Body of pancreas (tissue), 4 donors: Measurements from ENCODE around the gene PDIK1L. TPM values are rescaled to one million over a fixed set of nuclear protein-coding genes. Genes with fewer than 3 reads are reported as not detected.

Source experiments
- ATAC-seq: fragments of 150-250 bp; one replicate; pipeline ENCODE4 v1.9.1; 2016
- DNase-seq, 4 donors: peaks; one replicate each; pipeline ENCODE4 v3.0.0-alpha.2; 2019
- H3K27ac ChIP-seq, 4 donors: fragments of 200-600 bp; sonication (generic); 1 replicate in 3 of 4; 2 replicates in 1 of 4; pipeline versions ENCODE4 v1.5.1 to v1.6.1; 2016 to 2019; ENCODE audit warnings: mild to moderate bottlenecking in 1 of 4, mixed read lengths in 1 of 4, moderate library complexity in 1 of 4
- H3K27me3 ChIP-seq, 2 donors: fragments of 200-600 bp; sonication (generic); one replicate each; pipeline ENCODE4 v1.6.0; 2016; ENCODE audit warnings: mild to moderate bottlenecking in 1 of 2
- H3K36me3 ChIP-seq, 2 donors: fragments of 200-600 bp; sonication (generic); replicated peaks in 1 of 2; 2 replicates each; pipeline ENCODE4 v1.5.1; 2016; ENCODE audit warnings: low read depth in 2 of 2; ENCODE audit not compliant: insufficient read depth in 1 of 2
- H3K4me1 ChIP-seq: fragments of 200-600 bp; sonication (generic); one replicate; pipeline ENCODE4 v1.6.0; 2016
- H3K4me3 ChIP-seq, 2 donors: fragments of 200-600 bp; sonication (generic); 1 replicate in 1 of 2; 2 replicates in 1 of 2; pipeline ENCODE4 v1.5.1; 2016 to 2019
- H3K9me3 ChIP-seq, 3 donors: fragments of 200-600 bp; sonication (generic); 1 replicate in 2 of 3; 2 replicates in 1 of 3; pipeline ENCODE4 v1.5.1; 2016
- CTCF ChIP-seq, 7 experiments: fragments of 450-650 bp in 4 of 7; fragments of 200-600 bp in 3 of 7; sonication (generic) in 3 of 7; IDR thresholded peaks; one replicate each; pipeline ENCODE4 v1.5.1; 2016 to 2019; ENCODE audit warnings: antibody characterized with exemption in 7 of 7
- POLR2A ChIP-seq, 3 donors: fragments of 450-650 bp; IDR thresholded peaks; one replicate each; pipeline ENCODE4 v1.6.1; 2016; ENCODE audit warnings: antibody characterized with exemption in 3 of 3, mild to moderate bottlenecking in 2 of 3
- WGBS, 2 donors: methylation state at CpG; one replicate each; pipeline ENCODE4 v1.1.5; 2017; 5-methylcytosine and 5-hydroxymethylcytosine counted together
- intact Hi-C: fragments of 100-400 bp; cut with DNase I; formaldehyde crosslinking; loops from one replicate; pipeline ENCODE4 v1.15.1; 2023
- total RNA-seq, 2 donors: library from RNA; depleted of rRNA; stranded (reverse); fragments of >200 nt; gene quantifications; one replicate each; pipeline ENCODE4 v1.1.0, GENCODE V29; 2016

The PDIK1L gene
- total RNA-seq, 2 donors from 2014 or later = 5.6 to 7.8 TPM

DNA sequence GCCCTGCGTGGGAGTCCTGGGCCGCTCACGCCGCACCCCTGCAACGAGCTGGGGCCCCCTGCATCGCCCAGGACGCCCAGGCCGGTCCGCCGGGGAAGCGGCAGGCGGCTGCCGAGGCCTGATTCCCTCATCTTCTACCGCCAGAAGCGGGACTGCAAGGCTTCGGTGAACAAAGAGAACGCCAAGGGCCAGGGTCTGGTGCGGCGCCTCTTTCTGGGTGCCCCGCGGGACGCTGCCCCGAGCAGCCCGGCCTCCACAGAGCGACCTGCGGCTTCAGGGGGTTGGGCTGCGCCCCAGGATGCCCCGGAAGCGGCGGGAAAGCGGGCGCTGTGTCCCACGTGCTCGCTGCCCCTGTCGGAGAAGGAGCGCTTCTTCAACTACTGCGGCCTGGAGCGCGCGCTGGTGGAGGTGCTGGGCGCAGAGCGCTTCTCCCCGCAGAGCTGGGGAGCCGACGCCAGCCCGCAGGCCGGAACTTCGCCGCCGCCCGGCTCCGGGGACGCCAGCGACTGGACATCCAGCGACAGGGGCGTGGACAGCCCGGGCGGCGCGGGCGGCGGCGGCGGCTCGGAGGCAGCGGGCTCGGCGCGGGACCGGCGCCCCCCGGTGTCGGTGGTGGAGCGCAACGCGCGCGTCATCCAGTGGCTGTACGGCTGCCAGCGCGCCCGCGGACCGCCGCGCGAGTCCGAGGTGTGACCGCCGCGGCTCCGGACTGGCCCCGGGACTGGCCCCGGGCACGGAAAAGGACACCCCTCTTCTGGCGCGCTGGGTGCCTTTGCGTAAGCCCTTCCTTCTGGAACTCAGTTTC is 50.0 kb downstream of the PDIK1L start:
- intact Hi-C loops = loop anchor here (5.0 kb wide), 1 partner anchor 59 kb away; no protein-coding TSS in a partner anchor
- peak; percentile 75 for ATAC-seq

DNA sequence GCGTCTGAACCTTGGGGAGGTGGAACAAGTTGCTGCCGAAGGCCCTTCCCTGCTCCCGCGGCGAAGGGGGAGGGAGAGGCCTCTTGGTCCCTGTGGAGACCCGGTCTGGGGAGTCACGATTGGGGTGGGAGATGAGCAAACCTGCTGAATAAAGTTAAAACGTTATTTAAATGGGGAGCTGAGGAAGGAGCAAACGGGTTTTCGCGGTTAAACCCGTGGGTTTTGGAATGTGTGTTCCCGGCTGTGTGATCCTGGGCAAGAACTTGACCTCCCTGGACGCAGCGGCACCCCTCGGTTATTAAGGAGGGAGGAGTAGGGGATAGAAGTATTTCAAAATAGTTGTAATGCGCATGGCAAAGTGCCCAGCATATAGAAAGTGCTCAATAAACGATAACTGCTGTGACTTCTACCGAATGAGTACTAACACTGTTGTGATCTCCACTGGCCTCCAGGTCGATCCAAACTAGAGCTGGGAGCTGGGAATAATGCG is 50.6 kb downstream of the PDIK1L start:
- ATAC-seq (no peak), DNase-seq (no peak)
- no peak for TF ChIP-seq POLR2A (IDR thresholded peaks at IDR 0.05)
- no peak for TF ChIP-seq CTCF (IDR thresholded peaks at IDR 0.05)
- no peaks in the 10 kb centered on the region for H3K27me3 ChIP-seq
- H3K9me3 ChIP-seq = no peaks in the 10 kb centered on the region
- no peak overlapping the region for H3K4me3 ChIP-seq
- H3K27ac ChIP-seq = peak overlapping the region in 3 of 4 donors; percentile 29 to 54 (median 50)
- intact Hi-C loops = loop anchor here (5.0 kb wide), 1 partner anchor 60 kb away; no protein-coding TSS in a partner anchor
- WGBS, 2 donors = 23 to 24% methylated on average over 21 of the region's 21 CpGs
- no peaks in the 10 kb centered on the region for H3K36me3 ChIP-seq
- H3K4me1 ChIP-seq = peaks cover 27% of the 10 kb centered on the region

More for the DNA sequence above, 50.0 kb downstream of the PDIK1L start:
- H3K27me3 ChIP-seq = peaks cover 0 to 4% of the 10 kb centered on the region in 2 donors
- TF ChIP-seq CTCF (IDR thresholded peaks at IDR 0.05) = peak in 5 of 7 experiments; percentile 6 to 53 (median 28)
- TF ChIP-seq POLR2A (IDR thresholded peaks at IDR 0.05) = peak; percentile 33 to 65 (median 58)
- no peak overlapping the region for H3K4me3 ChIP-seq
- H3K36me3 ChIP-seq = no peaks in the 10 kb centered on the region
- peak; percentile 64 to 77 (median 66) for DNase-seq
- peaks cover 27% of the 10 kb centered on the region for H3K4me1 ChIP-seq
- H3K27ac ChIP-seq = peak overlapping the region in 3 of 4 donors; percentile 29 to 54 (median 50)
- WGBS, 2 donors = 0 to 3% methylated on average over 5 to 46 of the region's 98 CpGs
- H3K9me3 ChIP-seq = no peaks in the 10 kb centered on the region

GRCh38 chr1:26163684-26164035 is 52.0 kb downstream of the PDIK1L start:
- intact Hi-C loops = loop anchor here (5.0 kb wide), 1 partner anchor 61 kb away; no protein-coding TSS in a partner anchor
- no peak for ATAC-seq
- TF ChIP-seq POLR2A (IDR thresholded peaks at IDR 0.05) = no peak
- no peak for TF ChIP-seq CTCF (IDR thresholded peaks at IDR 0.05)
- H3K27ac ChIP-seq = no peak overlapping the region
- no peaks in the 10 kb centered on the region for H3K27me3 ChIP-seq
- H3K4me3 ChIP-seq = no peak overlapping the region
- H3K9me3 ChIP-seq = no peaks in the 10 kb centered on the region
- peaks cover 27% of the 10 kb centered on the region for H3K4me1 ChIP-seq
- WGBS, 2 donors = 49 to 55% methylated on average over 9 of the region's 9 CpGs
- no peak for DNase-seq
- no peaks in the 10 kb centered on the region for H3K36me3 ChIP-seq

DNA sequence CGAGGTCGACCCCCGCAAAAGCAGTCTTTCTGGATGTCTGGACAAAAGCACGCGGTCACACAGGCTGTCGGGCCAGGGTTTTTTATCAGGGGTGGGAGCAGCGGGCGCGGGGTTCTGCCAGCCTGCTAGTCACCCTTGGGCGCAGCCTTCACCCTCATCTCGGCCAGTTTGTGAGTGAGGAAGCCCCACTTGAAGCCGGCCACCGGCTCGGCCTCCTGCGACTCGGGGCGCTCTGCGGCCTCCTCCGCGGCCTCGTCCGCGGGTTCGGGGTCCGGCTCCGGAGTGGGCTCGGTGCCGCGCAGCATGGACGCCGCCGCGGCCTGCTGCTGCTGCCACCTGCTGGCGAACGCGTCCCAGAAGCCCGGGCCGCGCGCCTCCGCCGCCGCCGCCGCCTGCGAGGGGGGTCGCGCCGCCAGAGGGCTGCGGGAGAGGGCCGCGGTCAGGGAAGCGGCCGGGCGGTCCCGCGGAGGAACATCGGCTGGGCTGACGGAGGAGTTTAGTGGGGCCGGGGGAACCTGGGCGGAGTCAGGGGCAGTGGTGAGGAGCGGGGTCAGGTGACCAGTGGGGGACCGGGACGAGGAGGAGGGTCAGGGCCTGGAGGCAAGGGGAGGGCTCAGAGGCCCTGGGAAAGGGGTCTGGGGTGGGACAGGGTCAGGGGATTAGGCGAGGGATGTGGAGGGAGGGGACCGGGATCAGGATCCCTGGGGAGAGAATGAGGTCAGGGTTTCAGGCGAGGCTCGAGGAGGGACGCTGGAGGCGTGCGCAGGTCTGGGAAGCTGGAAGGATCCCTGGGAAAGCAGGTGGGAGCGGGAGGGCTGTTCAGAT is 52.6 kb downstream of the PDIK1L start:
- TF ChIP-seq CTCF (IDR thresholded peaks at IDR 0.05) (peak in 6 of 7 experiments; percentile 24 to 83 (median 75)), POLR2A (IDR thresholded peaks at IDR 0.05) (no peak)
- Histone ChIP-seq H3K4me3 (no peak overlapping the region), H3K27ac (peak overlapping the region in 1 of 4 donors; percentile 21), H3K4me1 (peaks cover 30% of the 10 kb centered on the region), H3K9me3 (no peaks in the 10 kb centered on the region), H3K27me3 (no peaks in the 10 kb centered on the region), H3K36me3 (no peaks in the 10 kb centered on the region)
- DNase-seq (peak; percentile 30 to 62 (median 50)), ATAC-seq (peak; percentile 58)
- 13 to 42% methylated on average over 14 to 56 of the region's 72 CpGs for WGBS, 2 donors
- intact Hi-C loops = loop anchor here (5.0 kb wide), 1 partner anchor 62 kb away; no protein-coding TSS in a partner anchor
